Heart right ventricle (tissue), 16 donors: ENCODE results near the gene RBM27. TPM values are rescaled to one million over a fixed set of nuclear protein-coding genes. Genes with fewer than 3 reads are reported as not detected.

Experiments used
- ATAC-seq, 8 donors: fragments of 200-7000 bp; cut with Tn5 transposase; one replicate each; pipeline ENCODE4 v1.9.1; 2020; ENCODE audit warnings: mild to moderate bottlenecking in 8 of 8, moderate library complexity in 8 of 8, moderate number of reproducible peaks in 1 of 8
- DNase-seq, 2 donors: peaks; one replicate each; pipeline ENCODE4 v3.0.0-alpha.2; 2020
- H3K27ac ChIP-seq, 10 donors: fragments of 200-600 bp; sonication (generic) in 2 of 10; one replicate each; pipeline versions ENCODE4 v1.5.0 to v1.8.0; 2020 to 2022; ENCODE audit warnings: mild to moderate bottlenecking in 3 of 10
- H3K27me3 ChIP-seq, 7 donors: fragments of 200-600 bp; one replicate each; pipeline ENCODE4 v1.8.0; 2021 to 2022; ENCODE audit warnings: mild to moderate bottlenecking in 2 of 7
- H3K36me3 ChIP-seq, 9 donors: fragments of 200-600 bp; sonication (generic) in 1 of 9; one replicate each; pipeline versions ENCODE4 v1.5.0 to v1.8.0; 2020 to 2022; ENCODE audit warnings: mild to moderate bottlenecking in 2 of 9
- H3K4me1 ChIP-seq, 9 donors: fragments of 200-600 bp; sonication (generic) in 1 of 9; one replicate each; pipeline versions ENCODE4 v1.5.0 to v1.8.0; 2020 to 2022; ENCODE audit warnings: mild to moderate bottlenecking in 4 of 9
- H3K4me3 ChIP-seq, 10 donors: fragments of 200-600 bp; sonication (generic) in 2 of 10; one replicate each; pipeline versions ENCODE4 v1.5.0 to v1.8.0; 2020 to 2022; ENCODE audit warnings: mild to moderate bottlenecking in 7 of 10, moderate library complexity in 2 of 10
- H3K9me3 ChIP-seq, 11 donors: fragments of 200-600 bp in 10 of 11; sonication (generic) in 2 of 11; one replicate each; pipeline versions ENCODE4 v1.5.0 to v1.8.0; 2013 to 2022; ENCODE audit warnings: mild to moderate bottlenecking in 2 of 11, control low read depth in 1 of 11, moderate library complexity in 1 of 11
- WGBS, 2 donors: extraction: QIAGEN DNeasy Blood & Tissue Kit; methylation state at CpG; one replicate each; pipeline ENCODE4 v1.1.7; 2013; ENCODE audit warnings: inconsistent platforms in 1 of 2; 5-methylcytosine and 5-hydroxymethylcytosine counted together
- intact Hi-C, 10 donors: fragments of 100-400 bp; cut with DNase I; formaldehyde crosslinking; loops; one replicate each; pipeline versions ENCODE4 v1.11.1 to v1.14.2; 2022
- polyA plus RNA-seq, 2 donors: library from polyadenylated mRNA; stranded (reverse); fragments of 200-250 nt; gene quantifications; one replicate each; pipeline ENCODE4 v1.2.3, GENCODE V29; 2013
- total RNA-seq, 10 donors: library from RNA; stranded (reverse); fragmentation: NEBNext Ultra II Directional in 3 of 10; extraction: Animal tissue kit (Norgen Biotek cat#: 25700) in 3 of 10; gene quantifications; one replicate each; pipeline versions ENCODE4 v1.2.1 to v1.2.4, GENCODE V29; 2021 to 2023
- TF ChIP-seq, protein P1 (sequence below), 9 donors: fragments of 200-600 bp; sonication (generic) in 2 of 9; IDR thresholded peaks; one replicate each; pipeline versions ENCODE4 v1.5.0 to v1.8.0; 2021 to 2022; ENCODE audit warnings: antibody characterized with exemption in 9 of 9, mild to moderate bottlenecking in 5 of 9, moderate library complexity in 1 of 9
- donor health status: Arrhythmogenic right ventricular cardiomyopathy.
- donor health status: ischemic (EF 13 %, LVEDD 7.1; RV severe dilation, severe dysfunction).
- donor health status: healthy with polysubstance abuse.
- donor health status: DM: no; HTN: yes; CAD: no.
- donor health status: DM: no; HTN: no; CAD: no.
- donor health status: ischemic (EF 25% LVEDD 6.9; RV normal size, moderate dysfunction).
- donor health status: ischemic (EF 25% LVEDD 5.7; RV mildly dilated, moderate dysfunction).
- donor health status: healthy.
- donor health status: DM: yes; HTN: yes; CAD: no.
- donor health status: Ischemic cardiomyopathy.
- donor health status: ischemic (EF 35%, LVEDD 5.7; RV mildly dilated, moderate dysfunction).
- donor health status: nonischemic (EF 11% LVEDD 7.7; RV severe dilation, severe dysfunction).
- donor health status: DM: yes; HTN: yes; CAD: no.
- donor health status: PGD.
- donor health status: ischemic (EF 29% LVEDD 5.4; RV normal size, mild dysfunction).
- donor health status: nonischemic (EF 23%, LVEDD 6.1; RV moderate dilation, normal function).

RBM27 gene
- total and polyA plus RNA-seq, 12 donors: 4.0 to 21.5 (median 15.2) TPM

DNA sequence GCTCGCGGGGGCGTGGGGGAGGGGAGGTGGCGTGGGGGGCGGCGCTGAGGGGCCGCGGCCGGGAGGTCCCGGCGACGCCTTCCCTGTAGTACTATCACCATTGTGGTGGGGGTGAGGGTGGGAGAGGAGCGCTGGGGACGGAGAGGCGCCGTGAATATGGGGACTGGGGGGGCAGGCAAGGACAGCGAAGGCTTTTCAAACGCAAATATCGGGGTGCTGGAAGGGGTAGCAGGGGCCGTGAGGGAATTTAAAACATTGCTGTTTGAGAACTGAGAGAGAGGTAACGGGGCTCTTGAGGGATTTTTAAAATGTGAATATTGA, 427 bp downstream of the RBM27 start:
- Histone ChIP-seq H3K4me1 (peaks cover 2 to 49% (median 42%) of the 10 kb centered on the region in 9 donors), H3K27me3 (no peaks in the 10 kb centered on the region), H3K4me3 (peak overlapping the region; percentile 63 to 86 (median 76)), H3K9me3 (no peaks in the 10 kb centered on the region), H3K36me3 (no peaks in the 10 kb centered on the region), H3K27ac (peak overlapping the region; percentile 9 to 92 (median 84))
- ATAC-seq (peak in 3 of 8 donors; percentile 22 to 36 (median 27)), DNase-seq (no peak)
- TF ChIP-seq, protein P1, sequence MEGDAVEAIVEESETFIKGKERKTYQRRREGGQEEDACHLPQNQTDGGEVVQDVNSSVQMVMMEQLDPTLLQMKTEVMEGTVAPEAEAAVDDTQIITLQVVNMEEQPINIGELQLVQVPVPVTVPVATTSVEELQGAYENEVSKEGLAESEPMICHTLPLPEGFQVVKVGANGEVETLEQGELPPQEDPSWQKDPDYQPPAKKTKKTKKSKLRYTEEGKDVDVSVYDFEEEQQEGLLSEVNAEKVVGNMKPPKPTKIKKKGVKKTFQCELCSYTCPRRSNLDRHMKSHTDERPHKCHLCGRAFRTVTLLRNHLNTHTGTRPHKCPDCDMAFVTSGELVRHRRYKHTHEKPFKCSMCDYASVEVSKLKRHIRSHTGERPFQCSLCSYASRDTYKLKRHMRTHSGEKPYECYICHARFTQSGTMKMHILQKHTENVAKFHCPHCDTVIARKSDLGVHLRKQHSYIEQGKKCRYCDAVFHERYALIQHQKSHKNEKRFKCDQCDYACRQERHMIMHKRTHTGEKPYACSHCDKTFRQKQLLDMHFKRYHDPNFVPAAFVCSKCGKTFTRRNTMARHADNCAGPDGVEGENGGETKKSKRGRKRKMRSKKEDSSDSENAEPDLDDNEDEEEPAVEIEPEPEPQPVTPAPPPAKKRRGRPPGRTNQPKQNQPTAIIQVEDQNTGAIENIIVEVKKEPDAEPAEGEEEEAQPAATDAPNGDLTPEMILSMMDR (IDR thresholded peaks at IDR 0.05): no peak
- intact Hi-C loops: loop anchor here in 3 of 10 donors (1.0 to 10.0 kb wide), 2 partner anchors 22 to 241 kb away; partner anchors contain the start of genes LARS1 (in 2 of the 3) and TCERG1 (in 1 of the 3)
- WGBS, 2 donors: 1 to 2% methylated on average over 21 of the region's 21 CpGs

DNA sequence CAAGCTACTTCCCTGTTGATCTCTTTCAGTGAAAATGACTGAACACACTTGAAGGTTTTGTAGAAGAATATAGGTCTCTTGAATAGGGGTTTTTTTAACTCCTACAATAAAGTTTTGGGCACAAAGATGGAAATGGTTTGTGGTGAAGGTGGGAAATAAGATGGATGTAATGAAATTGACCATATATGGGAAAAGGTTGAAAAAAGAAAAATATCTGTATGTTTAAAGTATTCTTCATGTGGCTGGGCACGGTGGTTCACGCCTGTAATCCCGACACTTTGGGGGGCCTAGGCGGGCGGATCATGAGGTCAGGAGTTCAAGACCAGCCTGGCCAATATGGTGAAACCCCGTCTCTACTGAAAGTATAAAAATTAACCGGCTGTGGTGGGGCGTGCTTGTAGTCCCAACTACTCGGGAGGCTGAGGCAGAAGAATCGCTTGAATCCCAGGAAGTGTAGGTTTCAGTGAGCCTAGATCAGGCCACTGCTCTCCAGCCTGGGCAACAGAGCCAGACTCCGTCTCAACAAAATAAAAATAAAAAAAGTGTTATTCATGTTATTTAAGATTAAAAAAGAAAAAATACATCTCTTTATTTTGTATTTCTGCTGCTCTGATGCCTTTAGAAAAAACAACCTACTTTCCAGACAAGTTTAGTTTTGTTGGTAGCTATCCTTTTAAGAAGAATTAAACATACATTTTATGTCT, 2.2 kb downstream of the RBM27 start:
- 89 to 91% methylated on average over 11 of the region's 11 CpGs for WGBS, 2 donors
- ATAC-seq (no peak), DNase-seq (no peak)
- Histone ChIP-seq H3K4me3 (peak overlapping the region in 2 of 10 donors; percentile 3 to 83), H3K4me1 (peaks cover 2 to 63% (median 55%) of the 10 kb centered on the region in 9 donors), H3K27ac (no peak overlapping the region), H3K9me3 (no peaks in the 10 kb centered on the region), H3K27me3 (no peaks in the 10 kb centered on the region), H3K36me3 (no peaks in the 10 kb centered on the region)
- TF ChIP-seq, protein P1 (IDR thresholded peaks at IDR 0.05): no peak
- intact Hi-C loops: loop anchor here in 1 of 10 donors (10.0 kb wide), 1 partner anchor 239 kb away; the partner anchor contains the start of gene TCERG1

DNA sequence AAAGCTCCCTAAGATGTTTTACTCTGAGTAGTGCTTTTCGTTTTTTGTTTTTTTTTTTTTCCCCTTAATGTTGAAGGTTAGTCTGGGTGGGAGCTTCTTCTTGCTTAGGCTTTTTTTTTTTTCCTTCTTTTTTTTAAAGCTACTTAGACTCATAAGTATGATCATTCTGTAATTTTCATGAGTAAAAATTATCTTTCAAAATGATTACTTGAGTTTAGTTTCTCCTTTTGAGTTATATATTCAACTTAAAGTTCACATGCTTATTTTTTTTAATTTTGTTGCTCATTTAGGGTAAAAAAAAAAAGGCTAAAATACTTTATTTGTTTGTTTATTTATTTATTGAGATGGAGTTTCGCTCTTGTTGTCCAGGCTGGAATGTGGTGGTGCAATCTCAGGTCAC, 2.9 kb downstream of the RBM27 start:
- WGBS, 2 donors: 60 to 69% methylated on average over 2 of the region's 2 CpGs
- no peaks in the 10 kb centered on the region for H3K9me3 ChIP-seq
- intact Hi-C loops: loop anchor here in 1 of 10 donors (10.0 kb wide), 1 partner anchor 239 kb away; the partner anchor contains the start of gene TCERG1
- no peaks in the 10 kb centered on the region for H3K27me3 ChIP-seq
- H3K27ac ChIP-seq: no peak overlapping the region
- no peak for DNase-seq
- ATAC-seq: no peak
- no peak overlapping the region for H3K4me3 ChIP-seq
- H3K4me1 ChIP-seq: peaks cover 2 to 63% (median 55%) of the 10 kb centered on the region in 9 donors
- TF ChIP-seq, protein P1 (IDR thresholded peaks at IDR 0.05): no peak
- no peaks in the 10 kb centered on the region for H3K36me3 ChIP-seq

DNA sequence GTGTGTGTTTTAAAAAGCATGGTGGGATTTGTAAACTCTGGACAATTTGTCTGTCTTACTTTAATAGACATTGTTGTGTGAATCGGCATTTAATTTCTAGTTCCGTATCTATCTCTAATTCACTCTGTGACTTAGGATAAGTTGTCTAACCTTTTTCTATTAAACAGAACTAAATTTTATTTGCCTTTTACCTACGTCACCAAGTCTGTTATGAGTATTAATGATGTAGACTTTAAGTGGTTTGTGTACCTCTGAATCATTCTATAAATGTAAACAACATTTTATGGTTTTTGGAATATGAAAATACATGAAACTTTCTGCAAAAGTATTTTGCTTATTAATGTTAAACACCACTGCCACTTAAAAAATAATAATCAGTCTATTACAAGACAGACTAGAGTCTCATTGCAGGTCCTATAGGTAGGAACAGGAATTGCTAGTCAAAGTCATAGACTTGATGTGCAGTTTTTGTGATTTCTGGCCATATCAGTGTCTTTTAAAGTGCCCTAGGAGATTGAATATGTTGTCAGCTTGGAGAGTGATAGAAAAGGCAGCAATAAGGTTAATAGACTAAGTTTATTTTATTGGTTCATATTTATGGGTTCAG, 5.6 kb downstream of the RBM27 start:
- ATAC-seq (no peak), DNase-seq (no peak)
- H3K27me3 ChIP-seq: no peaks in the 10 kb centered on the region
- H3K36me3 ChIP-seq: no peaks in the 10 kb centered on the region
- H3K9me3 ChIP-seq: no peaks in the 10 kb centered on the region
- no peak overlapping the region for H3K4me3 ChIP-seq
- H3K27ac ChIP-seq: no peak overlapping the region
- TF ChIP-seq, protein P1 (IDR thresholded peaks at IDR 0.05): no peak
- intact Hi-C loops: loop anchor here in 1 of 10 donors (10.0 kb wide), 1 partner anchor 236 kb away; the partner anchor contains the start of gene TCERG1
- 87 to 91% methylated on average over 3 of the region's 3 CpGs for WGBS, 2 donors
- H3K4me1 ChIP-seq: peaks cover 2 to 72% (median 57%) of the 10 kb centered on the region in 9 donors
